GM23338 (cell line): ENCODE measurements around the gene CRHR1.

ENCODE experiments used
- CREB1 ChIP-seq: fragments of 250-450 bp; sonication (Bioruptor Pico); IDR thresholded peaks from 2 replicates; pipeline ENCODE4 v1.5.0; 2020; ENCODE audit warnings: low read depth, mild to moderate bottlenecking, moderate library complexity
- CTCF ChIP-seq, 2 experiments: fragments of 200-600 bp in 1 of 2; sonication (generic) in 1 of 2; conservative IDR thresholded peaks; 2 replicates each; pipeline versions ENCODE4 v1.5.1 to v1.6.1; 2016 to 2017; ENCODE audit warnings: antibody characterized with exemption in 2 of 2, low read depth in 2 of 2, mild to moderate bottlenecking in 2 of 2, moderate library complexity in 1 of 2
- ETS1 ChIP-seq: IDR thresholded peaks from 2 replicates; pipeline ENCODE4 v1.6.1; 2016; ENCODE audit warnings: antibody characterized with exemption
- EZH2 ChIP-seq: fragments of 200-600 bp; sonication (generic); IDR thresholded peaks from one replicate; pipeline ENCODE4 v1.8.0; 2017; ENCODE audit warnings: antibody characterized with exemption, mild to moderate bottlenecking, low read depth; ENCODE audit not compliant: unreplicated experiment
- EZH2phosphoT487 ChIP-seq: fragments of 200-600 bp; sonication (generic); IDR thresholded peaks from one replicate; pipeline ENCODE4 v1.8.1; 2018; ENCODE audit warnings: antibody characterized with exemption; ENCODE audit not compliant: unreplicated experiment
- JUNB ChIP-seq: IDR thresholded peaks from one replicate; pipeline ENCODE4 v1.6.1; 2016; ENCODE audit warnings: antibody characterized with exemption; ENCODE audit not compliant: unreplicated experiment
- NANOG ChIP-seq: IDR thresholded peaks from 2 replicates; pipeline ENCODE4 v1.6.1; 2016; ENCODE audit warnings: antibody characterized with exemption, borderline replicate concordance
- POLR2AphosphoS5 ChIP-seq: IDR thresholded peaks from 2 replicates; pipeline ENCODE4 v1.6.1; 2016; ENCODE audit warnings: antibody characterized with exemption, low read depth
- REST ChIP-seq: IDR thresholded peaks from one replicate; pipeline ENCODE4 v1.6.1; 2018; ENCODE audit warnings: antibody characterized with exemption; ENCODE audit not compliant: unreplicated experiment
- STAT1 ChIP-seq: IDR thresholded peaks from one replicate; pipeline ENCODE4 v1.6.1; 2016; ENCODE audit warnings: antibody characterized with exemption; ENCODE audit not compliant: unreplicated experiment
- ZNF114 ChIP-seq: fragments of 250-450 bp; sonication (Bioruptor Pico); IDR thresholded peaks from 2 replicates; pipeline ENCODE4 v1.5.0; 2020; ENCODE audit warnings: mild to moderate bottlenecking, moderate library complexity
- ZNF331 ChIP-seq: fragments of 250-450 bp; sonication (Bioruptor Pico); IDR thresholded peaks from 2 replicates; pipeline ENCODE4 v1.5.0; 2020; ENCODE audit warnings: low read depth, mild to moderate bottlenecking, moderate library complexity

- TF ChIP-seq CTCF (conservative IDR thresholded peaks at IDR 0.05; ENCODE audit: low read depth in 2 of 2) (no peak), POLR2AphosphoS5 (no peak), EZH2 (no peak), REST (no peak), NANOG (no peak), JUNB (no peak), EZH2phosphoT487 (no peak), CREB1 (no peak), ETS1 (no peak), ZNF331 (CRISPR knock-in tag) (no peak), STAT1 (no peak), ZNF114 (CRISPR knock-in tag) (no peak)
Measured at GRCh38 chr17:45753645-45754225, 30.4 kb upstream of the CRHR1 start.
